AG09309 (cell line): ENCODE measurements around the gene SLC6A6.

ENCODE experiments used
- DNase-seq: peaks from one replicate; pipeline ENCODE4 v3.0.0-alpha.2; 2010; ENCODE audit warnings: low read depth
- H3K4me3 ChIP-seq: 2 replicates; pipeline ENCODE4 v1.5.1; 2011; ENCODE audit warnings: mild to moderate bottlenecking, low read depth, low read length, moderate library complexity; ENCODE audit not compliant: control insufficient read depth
- TF ChIP-seq, protein P1 (sequence below): IDR thresholded peaks from 2 replicates; pipeline ENCODE4 v1.5.1; 2011; ENCODE audit warnings: mild to moderate bottlenecking, low read depth, low read length, inconsistent platforms; ENCODE audit not compliant: insufficient read depth, control insufficient read depth; ENCODE audit errors: missing control alignments

The SLC6A6 gene

DNA sequence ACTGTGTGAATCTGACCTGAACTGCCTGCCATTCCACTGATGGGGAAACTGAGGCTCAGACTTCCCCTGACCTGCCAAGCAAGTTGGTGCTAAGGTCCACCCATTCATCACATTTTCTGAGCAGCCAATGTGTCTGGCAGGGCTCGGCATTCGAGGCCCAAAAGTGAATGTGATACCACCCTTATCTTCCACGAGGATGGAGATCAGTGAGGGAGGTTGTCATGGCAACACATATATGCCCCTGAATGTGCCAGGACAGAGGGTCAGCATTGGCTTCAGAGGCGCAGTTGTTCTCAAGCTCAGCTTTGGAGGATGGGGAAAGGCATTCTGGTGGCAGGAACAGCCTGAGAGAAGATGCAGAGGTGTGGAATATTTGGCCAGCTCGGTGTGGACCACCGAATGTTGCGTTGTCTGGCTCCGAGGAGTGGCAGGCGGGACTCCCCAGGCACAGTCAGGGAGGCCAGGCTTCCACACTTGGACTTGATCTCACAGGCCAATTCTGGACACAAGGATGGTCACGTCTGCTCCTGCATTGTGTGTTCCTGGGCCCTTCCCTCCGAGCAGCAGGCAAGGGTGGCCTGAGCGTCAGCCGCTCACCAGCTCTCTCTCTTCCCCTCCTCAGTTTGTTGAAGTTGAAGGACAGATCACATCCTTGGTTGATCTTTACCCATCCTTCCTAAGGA, 74.3 kb downstream of the SLC6A6 start:
- no peak for DNase-seq
- TF ChIP-seq, protein P1, sequence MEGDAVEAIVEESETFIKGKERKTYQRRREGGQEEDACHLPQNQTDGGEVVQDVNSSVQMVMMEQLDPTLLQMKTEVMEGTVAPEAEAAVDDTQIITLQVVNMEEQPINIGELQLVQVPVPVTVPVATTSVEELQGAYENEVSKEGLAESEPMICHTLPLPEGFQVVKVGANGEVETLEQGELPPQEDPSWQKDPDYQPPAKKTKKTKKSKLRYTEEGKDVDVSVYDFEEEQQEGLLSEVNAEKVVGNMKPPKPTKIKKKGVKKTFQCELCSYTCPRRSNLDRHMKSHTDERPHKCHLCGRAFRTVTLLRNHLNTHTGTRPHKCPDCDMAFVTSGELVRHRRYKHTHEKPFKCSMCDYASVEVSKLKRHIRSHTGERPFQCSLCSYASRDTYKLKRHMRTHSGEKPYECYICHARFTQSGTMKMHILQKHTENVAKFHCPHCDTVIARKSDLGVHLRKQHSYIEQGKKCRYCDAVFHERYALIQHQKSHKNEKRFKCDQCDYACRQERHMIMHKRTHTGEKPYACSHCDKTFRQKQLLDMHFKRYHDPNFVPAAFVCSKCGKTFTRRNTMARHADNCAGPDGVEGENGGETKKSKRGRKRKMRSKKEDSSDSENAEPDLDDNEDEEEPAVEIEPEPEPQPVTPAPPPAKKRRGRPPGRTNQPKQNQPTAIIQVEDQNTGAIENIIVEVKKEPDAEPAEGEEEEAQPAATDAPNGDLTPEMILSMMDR = no peak
- H3K4me3 ChIP-seq = no peak overlapping the region

DNA sequence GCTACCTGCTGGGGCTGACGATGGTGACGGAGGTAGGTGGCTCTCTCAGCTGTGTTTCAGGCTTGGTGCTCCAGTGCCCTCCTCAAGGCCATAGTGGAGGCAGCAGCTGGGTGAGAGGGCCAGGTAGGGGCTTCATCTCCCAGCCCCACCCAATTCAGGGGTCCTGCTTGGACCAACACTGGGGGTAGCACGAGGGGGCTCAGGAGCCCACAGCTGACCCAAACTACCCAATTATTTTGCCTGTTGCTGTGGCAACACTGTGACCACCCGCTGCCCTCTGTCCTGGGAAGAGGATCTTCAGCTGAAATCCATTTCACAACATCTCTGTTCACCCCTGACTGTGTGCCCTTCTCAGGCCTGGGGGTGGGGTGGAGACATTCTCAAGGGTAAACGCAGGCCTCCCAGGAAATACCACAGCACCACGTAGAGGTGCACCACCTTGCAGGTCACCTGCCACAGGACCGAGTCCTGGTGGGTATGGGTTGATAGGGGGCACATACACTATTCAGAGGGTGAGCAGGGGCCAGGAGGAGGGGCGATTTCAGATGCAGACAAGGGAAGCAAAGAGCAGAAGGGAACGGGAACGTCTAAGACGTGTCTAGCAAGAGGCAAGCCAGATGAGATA, 75.0 kb downstream of the SLC6A6 start:
- TF ChIP-seq, protein P1 = no peak
- no peak for DNase-seq
- no peak overlapping the region for H3K4me3 ChIP-seq

DNA sequence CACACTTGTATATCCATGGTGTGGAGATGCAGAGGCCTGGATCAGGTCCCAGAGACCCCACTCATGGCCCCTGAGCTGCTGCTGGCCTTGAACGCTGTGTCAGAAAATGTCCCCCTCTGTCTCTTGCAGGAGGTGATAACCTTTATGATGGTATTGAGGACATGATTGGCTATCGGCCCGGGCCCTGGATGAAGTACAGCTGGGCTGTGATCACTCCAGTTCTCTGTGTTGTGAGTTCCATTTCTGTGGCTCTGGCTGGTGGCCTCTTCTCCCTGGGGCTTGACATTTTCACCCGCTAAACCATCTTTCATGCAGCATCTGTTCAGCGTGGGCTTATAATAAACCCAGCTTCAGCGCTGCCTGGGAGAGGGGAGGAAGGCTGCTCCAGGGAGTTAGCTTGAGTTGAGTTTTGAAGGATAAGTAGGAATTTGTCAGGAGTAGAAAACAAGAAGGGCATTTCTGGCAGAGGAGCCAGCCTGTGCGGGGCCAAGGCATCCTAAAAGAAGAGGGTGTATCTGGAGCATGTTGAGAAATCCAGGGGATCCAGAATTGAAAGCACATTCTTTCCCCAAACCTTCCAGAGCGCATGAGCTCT, 76.6 kb downstream of the SLC6A6 start:
- no peak for DNase-seq
- no peak overlapping the region for H3K4me3 ChIP-seq
- TF ChIP-seq, protein P1 = no peak

DNA sequence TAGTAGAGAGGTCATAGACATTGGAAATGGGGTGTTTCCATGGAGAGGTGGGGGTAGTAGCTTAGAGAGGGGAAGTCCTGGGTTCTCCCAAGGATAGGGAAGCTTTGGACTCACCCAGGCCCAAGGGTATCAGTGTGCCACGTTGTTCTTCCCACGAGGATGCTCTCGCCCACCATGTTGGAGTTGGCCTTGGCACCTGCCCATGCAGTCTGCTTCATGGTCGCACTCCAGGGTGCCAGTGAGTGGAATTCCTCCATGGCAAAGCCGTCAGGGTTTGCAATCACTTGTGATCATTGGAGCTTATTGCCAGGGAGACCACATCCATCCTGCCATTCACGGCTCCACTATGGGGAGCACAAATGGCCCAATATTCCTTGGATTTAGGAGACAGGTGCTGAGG, 77.2 kb downstream of the SLC6A6 start:
- TF ChIP-seq, protein P1 = no peak
- DNase-seq = no peak
- no peak overlapping the region for H3K4me3 ChIP-seq

DNA sequence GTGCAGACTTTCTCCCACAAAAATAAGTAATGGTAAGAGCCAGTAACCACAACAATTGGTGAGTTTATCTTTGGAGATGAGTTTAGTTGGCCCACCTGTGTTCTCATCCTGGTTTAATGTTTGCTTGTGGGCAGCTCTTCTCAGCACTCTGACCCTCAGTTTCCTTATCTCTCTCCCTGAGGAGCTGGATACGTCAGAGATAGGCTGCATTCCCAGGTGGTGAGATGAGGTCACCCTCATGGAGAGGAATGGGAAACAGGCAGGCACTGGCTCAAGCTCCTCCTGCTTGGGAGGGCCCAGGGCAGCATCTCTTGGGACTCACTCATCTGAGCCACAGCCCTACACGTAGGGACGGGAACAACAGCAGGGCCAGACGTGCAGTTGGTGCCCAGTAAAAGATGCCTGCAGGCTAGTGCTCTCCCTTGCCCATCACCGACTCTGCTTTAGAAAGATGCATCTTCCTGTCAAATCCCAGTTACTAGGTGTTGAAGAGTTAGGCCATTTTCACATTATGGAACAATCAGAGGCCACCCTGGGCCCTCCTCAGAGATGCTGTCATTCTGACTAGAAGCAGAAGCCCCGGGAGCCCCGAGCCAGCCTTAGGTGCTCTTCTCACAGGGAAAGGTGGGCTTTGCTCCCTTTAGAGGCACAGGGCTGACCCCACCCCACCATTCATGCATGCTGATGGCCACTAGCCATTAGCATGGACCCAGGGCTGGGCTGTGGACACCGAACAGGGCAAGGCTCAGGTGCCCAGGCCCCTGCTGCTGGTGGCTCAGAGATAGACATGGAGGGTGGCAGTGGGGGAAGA, 78.0 kb downstream of the SLC6A6 start:
- TF ChIP-seq, protein P1 = no peak
- DNase-seq = no peak
- H3K4me3 ChIP-seq = no peak overlapping the region

DNA sequence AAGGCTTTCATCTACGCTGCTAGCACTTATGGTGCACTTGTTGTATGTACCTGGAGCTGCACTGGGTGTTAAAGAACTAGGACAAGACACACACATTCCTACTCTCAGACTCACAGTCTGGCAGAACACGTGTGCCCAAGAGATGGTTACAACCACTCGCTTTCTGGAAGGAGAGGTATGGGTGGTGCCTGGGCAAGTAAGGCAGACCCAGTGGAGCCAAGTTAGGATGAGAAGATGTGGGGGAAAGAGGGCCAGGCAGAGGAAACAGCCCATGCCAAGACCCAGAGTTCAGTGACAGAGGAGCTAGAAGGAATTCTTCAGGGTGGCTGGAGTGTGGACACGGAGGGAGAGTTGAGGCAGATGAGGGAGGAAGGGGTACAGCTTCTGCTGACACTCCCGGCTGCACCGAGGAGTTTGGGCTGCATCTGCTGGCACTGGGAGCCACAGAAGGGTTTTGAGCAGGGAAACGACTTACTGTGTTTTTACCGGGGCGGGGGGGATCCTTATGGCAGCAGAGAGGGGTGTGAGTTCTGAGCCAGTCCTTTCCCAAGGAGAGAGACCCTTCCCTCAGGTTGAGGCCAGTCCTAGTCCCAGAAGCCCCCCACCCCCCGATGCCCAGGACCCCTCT, 78.7 kb downstream of the SLC6A6 start:
- DNase-seq = no peak
- H3K4me3 ChIP-seq = no peak overlapping the region
- TF ChIP-seq, protein P1 = no peak
